NCI-H1417 (cell line): Measurements from ENCODE around the gene MYOM3.

Experiments used
- DNase-seq, 3 experiments: peaks; one replicate each; lab custom pipeline; 2025; lab: John Stamatoyannopoulos, UW

The MYOM3 gene

DNA sequence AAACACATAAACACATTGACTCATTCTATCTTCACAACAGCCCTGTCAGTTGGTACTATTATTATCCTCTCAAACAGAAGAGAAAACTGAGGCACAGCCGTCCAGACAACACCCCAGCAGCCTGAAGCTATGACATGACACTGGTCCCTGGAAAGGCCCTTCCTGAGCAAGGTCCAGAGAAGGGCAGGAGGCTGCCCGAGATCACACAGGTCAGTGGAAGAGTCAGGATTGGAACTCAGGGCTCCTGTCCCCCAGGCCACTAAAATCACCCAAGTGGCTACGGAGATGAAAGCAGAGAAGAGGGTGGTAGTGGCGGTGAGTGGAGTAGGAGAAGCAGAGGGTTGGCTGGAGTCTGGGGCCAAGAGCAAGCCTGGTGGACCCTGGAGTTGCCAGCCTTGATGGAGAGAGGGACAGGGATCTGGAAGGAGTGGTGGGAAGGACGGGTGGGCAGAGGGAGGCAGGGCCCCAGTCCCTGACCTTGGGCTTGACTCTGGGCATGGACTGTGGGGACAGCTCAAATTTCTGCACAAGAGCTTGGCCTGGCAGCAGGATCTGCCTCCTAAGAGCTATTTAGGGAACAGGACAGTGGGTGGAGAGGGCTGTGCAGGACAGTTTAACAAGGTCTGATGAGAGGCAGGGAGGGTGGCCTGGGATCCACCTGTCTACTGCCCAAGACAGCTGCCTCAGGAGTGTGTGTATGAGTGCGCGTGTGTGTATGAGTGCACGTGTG, 15.8 kb downstream of the MYOM3 start:
- DNase-seq = no peak

DNA sequence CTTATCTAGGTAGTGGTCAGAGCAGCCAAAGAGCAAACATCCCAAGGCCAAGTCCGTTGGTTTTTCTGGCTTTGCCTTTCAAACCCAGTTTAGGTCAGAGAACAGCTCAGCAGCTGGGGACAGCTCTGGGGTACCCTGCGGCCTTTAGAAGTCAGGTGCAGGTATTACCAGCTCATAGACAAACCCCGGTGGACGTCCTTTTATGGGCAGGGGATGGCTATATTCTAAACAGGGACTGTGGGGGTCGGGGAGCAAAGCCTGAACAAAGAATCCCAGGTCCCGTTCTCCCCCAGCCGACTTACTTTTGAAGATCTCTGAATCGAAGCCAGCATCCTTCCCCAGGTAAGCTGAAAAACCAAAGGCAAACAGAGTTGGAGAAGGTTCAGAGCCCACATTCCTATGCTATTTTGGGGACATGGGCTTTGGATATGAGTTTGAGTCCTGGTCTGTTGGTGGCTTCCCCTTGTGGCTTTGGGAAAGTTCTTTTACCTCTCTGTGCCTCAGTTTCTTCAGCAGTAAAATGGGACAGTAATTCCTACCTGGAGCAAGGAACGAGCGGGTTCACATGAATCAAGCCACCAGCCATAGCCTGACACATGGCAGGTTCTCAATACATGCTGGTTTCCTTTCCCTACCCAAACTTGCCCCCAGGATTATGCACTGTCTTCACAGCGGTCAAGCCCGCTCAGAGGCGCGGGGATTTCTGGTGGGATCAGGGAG, 16.6 kb downstream of the MYOM3 start:
- no peak for DNase-seq

DNA sequence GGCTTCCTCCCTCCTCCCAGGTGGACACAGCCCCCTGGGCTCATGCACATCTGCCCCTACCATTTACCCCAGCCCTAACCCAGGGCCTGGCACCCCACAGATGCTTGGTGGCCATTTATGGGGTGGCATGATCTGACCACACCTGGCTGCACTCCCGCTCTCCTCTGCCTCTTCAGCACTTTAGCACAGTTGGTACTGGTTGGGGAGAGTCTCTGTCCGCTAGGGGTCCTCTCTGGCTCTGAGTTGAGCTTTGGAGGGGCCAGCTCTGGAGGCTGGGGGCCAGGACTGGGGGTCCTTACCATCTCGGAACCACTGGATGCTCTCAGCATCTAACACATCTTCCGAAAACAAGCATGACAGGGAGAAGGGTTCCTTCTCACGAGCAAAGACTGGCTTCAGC, 17.4 kb downstream of the MYOM3 start:
- no peak for DNase-seq

DNA sequence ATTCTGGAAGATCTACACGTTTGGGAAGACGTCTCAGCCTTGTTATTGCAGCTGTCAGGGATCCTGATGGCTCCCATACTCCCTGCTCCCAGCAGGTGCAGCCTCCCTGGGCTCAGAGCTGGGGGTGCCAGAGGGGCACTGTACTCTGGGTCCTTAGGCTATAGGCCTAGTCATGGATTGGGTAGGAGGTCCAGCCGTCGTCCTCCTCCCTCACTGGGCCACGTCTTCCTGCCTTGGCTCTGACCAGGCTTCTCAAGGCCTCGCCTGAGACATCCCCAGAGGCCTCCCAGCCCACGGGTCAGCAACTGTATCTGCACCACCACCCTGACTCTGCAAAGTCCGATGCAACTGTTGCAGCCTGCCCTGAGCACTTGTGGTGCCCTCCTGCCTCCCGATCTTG, 18.2 kb downstream of the MYOM3 start:
- no peak for DNase-seq

DNA sequence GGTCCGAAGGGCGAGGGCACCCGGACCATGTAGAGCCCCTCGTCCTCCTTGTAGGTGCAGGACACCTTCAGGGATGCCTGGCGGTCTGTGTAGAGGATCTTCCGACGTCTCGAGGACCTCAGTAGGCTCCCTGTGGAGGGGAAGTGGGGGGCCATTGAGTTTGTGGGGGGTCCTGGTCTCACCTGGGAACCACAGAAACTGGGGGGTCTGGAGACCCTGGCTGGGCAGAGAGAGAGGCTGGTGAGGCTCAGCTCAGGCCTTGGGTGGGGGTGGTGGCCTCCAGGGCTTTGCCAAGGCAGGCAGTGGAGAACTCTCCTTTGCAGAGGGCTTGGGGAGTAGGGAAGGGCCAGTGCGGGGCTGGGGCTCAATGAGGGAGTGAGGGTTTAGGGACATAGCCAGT, 19.0 kb downstream of the MYOM3 start:
- DNase-seq = no peak

DNA sequence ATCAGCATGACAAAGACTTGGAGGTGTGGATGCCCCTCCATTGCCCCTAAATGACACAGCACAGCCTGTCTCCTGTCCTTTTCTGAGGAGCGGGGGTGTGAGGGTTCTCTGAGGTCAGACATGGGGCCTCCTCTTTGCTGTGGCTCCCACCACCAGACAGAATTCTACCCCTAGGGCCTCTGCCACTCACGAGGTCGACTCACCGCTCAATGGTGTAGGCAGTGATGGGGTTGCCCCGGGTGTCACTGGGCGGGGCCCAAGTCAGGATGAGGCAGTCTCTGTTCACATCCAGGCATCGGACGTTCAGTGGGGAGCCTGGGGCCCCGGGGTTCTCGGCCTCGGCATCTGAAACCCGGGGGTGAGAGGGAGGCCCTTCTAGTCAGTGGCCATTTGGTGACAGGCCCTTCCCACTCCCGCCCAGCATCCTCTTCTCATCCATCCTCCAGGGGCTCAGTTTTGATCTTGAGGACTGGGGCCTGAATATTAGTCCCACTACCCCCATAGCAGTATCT, 19.9 kb downstream of the MYOM3 start:
- DNase-seq = no peak

DNA sequence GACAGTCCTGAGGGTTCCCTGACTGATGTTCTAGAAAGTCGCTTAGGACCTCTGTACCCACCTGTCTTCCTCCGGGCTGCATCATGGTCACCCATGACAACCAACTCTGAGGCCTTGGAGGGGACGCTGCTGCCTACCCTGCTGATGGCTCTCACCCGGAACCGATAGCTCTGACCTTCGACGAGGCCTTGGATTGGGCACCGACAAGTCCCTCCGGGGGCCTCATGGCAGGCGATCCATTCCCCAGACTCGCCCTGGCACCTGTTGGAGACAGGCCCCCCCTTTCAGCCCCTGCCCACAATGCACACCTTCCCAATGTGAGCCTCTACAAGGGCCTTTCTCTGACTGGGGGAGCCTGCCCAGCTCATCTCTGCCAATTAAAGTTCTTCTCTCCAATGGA, 21.2 kb downstream of the MYOM3 start:
- no peak for DNase-seq

DNA sequence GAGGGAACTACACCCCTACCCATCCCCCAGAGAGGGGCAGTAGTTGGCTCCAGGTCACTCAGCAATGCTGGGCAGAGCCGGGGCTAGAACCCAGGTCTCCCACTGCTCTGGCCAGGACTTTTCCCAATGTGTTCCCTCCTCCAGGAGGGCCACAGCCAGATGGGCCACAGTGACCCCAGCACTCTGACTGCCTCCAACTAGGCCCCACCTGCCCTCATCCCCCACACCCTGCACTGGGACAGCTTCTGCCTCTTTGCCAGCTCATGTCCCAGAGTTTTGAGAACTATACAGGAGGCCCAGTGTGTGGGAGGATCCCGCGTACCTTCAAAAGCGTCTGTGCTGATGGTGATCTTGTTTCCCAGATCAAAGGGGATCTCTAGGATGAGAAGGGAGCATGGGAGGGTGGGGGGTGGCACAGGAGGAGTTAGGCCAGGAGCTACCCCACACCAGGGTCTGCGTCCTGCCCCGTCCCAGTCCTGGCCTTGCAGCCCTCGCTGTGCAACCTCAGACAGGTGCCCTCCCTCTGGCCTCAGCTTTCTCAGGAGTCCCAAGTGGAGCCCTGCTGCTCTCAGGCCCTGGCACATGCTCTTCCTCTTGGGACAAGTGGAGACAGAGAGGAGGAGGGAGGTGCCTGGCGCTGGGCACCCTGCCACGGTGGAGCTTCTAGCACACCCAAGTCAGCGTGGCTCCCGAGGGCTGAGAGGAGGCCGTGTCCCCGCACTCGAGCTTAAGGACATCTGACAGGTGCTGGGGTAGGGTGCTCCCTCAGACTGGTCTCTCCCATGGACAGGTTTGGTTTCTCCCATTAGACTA, 22.0 kb downstream of the MYOM3 start:
- DNase-seq = no peak

DNA sequence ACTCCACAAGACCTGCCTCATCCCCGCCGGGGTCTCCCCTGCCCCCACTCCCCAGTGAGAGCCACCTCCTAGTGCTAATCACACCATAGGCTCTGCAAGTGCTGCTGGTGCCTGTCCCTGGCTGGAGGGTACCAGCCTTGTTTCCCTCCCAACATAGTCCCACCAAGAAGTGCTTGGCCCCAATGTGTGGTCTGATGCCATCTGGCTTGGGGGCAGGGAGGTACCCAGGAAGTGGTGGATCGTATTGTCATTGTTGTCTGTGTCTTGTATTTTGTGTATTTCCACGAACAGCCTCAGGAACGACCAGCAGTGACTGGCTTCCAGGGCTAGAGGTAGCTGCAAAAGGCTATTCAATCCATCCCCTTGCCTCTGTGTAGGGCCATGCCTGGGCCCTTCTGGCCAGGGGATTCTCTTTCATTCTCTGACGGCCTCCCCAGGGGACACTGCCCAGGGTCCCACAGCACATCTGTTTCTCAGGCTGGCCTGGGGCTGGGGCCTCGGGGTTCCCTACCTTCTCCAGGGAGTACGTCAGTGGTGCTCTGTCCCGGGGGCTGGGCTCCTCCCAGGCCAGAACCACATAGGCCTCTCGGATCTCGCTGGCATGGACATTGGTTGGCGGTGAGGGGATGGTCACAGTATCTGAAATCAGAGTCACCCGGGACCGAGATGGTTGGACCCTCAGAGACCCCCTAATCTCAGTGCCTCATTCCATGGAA, 22.8 kb downstream of the MYOM3 start:
- DNase-seq = no peak

DNA sequence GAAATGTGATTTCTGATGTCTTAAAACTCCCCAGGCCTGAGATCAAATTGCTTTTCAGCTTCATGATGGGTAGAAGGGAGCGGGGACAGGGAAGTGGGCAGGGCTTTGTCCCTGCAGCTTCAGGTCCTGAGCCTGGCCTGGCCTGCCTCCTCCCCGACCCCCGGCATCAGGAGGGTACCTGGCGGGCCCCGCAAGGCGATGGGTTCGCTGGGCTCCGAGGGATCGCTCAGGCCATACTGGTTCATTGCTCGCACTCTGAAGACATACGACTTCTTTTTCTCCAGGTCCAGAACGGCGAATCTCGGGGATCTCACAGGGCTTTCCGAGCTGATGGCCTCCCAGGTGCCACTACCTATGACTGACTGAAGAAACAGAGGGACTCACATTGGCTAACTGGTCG, 25.5 kb downstream of the MYOM3 start:
- no peak for DNase-seq

DNA sequence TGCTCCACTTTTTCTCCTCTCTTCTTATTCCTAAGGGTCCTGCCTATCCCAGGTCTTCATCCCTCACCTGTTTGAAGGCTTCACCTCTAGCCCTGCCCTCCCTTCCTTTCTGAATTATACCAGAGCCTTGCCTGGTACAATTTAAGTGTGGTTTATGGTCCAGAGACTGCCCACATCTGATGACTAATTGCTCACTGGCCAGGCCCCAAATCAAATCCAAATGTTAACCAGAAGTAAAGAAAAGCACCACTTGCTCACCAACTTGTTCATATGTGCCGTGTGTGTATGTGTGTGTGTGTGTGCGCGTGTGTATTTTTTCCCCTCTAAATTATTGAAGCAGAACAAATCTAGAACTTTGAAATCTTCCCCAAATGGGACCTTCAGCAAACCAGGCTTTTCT, 26.4 kb downstream of the MYOM3 start:
- DNase-seq = no peak

DNA sequence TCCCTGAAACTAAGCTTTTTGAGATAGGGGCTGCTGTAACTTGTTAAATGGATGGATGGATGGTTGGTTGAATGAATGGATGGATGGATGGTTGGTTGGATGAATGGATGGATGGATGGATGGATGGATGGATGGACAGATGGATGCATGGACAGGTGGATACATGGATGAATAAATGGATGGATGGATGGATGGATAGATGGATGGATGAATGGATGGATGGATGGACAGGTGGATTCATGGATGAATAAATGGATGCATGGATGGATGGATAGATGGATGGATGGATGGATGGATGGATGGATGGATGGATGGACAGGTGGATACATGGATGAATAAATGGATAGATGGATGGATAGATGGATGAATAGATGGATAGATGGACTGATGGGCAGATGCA, 26.9 kb downstream of the MYOM3 start:
- DNase-seq = no peak

DNA sequence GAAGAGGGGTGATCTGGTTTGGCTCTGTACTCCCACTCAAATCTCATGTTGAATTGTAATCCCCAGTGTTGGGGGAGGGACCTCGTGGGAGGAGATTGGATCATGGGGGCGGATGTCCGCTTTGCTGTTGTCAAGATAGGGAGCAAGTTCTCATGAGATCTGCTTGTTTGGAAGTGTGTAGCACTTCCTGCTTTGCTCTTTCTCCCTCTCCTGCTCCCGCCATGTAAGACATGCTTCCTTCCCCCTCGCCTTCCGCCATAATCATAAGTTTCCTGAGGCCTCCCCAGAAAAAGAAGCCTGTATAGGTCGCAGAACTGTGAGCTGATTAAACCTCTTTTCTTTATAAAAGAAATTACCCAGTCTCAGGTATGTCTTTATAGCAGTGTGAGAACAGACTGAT, 27.9 kb downstream of the MYOM3 start:
- DNase-seq = no peak

DNA sequence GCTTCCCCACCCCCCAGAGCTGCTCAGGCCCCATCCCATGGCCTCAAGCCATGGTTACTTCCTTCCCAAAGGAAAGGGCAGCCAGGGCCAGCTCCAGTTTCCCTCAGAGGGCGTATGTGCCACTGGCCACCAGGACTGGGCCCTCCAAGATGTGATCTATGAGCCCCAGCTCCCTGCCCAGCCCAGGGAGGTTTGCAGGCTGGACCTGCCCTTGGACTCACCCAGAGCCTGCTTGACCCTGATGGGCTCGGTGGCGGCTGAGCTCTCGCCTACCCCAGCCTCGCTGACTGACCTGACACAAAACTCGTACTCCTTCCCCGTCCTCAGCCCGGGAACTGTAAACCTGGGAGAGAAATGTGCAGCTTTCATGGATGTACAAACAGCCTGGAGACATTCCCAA, 29.6 kb downstream of the MYOM3 start:
- no peak for DNase-seq

DNA sequence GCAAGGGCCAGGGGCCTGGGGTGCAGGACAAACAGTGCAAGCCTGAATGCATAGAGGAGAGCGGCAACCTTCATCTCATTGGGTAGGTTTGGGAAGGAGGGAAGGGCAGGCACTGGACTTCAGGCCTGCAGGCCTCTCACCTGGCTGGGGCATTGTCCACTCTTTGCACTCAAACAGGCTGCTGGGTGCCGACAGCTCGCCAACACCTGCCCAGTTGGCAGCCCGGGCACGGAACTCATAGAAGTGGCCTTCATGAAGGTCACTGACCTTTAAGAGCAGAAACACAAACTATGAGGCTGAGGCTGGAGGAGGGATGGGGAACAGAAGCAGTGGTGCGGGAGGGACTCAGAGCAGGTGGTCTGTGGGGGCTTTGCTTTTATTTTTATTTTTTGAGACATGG, 30.7 kb downstream of the MYOM3 start:
- no peak for DNase-seq

DNA sequence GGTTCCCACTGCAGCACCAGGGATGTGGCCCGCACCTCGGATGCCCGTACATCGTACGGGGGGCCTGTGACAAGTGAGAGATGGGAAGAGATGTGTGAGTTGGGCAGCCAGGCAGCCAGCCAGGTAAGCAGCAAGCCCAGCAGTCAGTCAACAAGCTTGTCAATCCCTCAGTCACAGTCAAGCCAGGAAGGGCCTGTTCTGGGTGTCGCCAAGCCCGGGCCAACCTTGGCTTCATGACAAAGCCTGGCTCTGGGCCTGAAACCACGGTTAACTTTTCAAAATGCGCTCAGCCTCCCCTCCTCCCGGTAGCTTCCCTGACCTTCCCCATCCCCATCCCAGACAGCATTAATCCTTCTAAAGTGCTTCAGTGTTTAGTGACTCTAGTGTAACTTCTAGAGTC, 31.8 kb downstream of the MYOM3 start:
- DNase-seq = no peak

DNA sequence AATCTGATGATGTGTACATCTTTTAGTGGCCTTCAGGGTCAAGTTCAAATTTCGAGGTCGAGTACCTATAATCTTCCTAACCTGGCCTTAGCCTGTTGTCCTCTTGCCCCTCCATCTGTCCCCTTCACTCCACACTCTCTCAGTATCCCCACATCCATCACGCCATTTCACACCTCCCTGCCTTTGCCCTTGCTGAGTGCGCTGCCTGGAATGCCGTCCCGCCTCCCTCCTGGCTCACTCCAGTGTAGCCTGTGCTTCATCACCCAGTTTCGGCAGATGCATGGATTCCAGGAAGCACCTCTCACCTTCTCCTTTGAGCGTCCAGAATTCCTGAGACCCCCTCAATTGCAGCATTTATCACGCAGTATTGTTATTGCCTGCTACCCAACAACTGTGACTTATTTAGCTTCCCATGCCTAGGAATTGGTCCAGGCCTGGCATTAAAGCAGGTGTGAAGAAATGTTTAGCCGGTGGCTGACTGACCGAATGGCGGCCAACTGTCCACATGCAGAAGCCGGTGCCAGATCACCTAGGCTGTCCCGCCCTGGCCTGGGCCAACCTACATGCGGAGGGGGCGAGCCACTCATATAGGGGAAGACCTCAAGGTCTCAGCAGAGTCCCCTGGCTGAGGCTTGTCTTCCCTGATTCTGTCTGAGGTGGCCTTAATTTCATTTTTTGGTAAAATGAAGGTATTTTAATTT, 34.5 kb downstream of the MYOM3 start:
- no peak for DNase-seq

DNA sequence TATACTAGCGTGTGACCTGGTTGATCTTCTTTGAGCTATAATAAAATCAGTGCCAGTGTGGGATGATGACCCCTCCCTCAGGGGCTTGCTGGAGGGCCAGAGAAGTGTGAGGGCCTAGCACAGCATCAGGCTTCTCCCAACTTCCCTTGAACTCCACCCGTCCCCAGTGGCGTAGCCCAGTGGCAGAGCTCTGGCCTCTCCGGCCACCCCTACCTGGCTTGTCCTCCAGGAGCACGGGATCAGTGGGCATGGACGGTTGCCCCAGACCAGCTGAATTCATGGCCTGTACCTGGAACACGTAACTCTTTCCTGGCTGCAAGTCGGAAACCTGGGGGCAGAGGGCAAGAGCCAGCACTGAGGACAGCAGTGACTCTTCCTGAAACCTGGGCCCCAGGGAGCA, 36.0 kb downstream of the MYOM3 start:
- DNase-seq = no peak

DNA sequence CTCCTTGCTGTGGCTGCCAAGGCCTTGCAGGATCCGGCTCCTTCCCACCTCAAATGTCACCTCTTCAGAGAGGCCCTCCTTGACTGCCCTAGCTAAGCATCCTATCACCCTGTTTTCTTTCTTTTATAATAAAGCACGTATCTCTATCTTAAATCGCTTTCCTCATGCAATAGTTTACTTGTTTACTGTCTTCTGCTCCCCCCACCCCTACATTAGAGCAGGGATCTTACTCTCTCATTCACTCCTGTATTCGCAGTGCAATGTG, 36.4 kb downstream of the MYOM3 start:
- no peak for DNase-seq

DNA sequence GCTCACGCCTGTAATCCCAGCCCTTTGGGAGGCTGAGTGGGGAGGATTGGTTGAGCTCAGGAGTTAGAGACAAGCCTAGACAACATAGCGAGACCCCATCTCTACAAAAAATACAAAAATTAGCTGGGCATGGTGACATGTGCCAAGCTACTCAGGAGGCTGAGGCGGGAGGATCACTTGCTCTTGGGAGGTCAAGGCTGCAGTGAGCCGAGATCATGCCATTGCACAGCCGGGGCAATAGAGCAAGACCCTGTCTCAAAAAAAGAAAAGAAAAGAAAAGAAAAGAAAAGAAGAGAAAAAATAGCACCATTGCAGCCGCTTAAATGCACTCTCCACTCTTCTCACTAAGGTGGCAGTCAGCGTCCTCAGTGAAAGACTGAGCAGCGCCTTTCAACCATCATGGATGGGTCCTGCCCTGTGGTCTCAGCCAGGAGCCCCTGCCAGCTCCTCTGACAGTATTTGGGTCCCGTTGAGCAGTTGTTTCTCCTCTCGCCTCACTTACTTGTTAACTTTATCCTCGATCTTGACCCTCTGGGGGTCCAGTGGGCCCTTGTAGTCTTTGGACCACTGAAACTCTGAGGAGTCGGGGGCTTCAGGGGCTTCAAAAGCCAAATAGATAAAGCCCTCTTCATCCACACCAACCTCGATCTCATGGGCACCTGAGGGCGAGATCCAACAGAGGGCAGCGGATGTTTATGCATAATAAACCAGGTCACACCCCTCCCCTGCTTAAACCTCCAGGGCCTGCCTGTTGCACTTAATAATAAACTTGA, 36.9 kb downstream of the MYOM3 start:
- DNase-seq = no peak

DNA sequence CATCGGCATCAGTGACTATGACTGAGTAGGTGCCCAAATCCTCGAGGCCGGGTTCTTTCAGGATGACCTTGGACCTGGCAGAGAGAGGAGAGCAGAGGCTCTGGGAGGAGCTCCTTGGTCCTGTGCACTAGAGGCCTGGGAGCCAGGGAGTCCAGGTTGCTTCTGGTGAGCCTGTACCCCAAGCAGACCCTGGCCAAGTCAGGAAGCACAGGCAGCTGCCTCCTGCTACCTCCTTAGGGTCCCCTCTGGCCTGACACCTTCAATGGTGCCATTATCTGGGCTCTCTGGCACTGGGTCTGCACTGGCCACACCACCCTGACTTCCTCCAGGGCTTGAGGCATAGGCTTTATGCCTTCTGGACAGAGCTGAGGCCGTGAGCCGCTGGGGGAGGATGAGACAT, 37.7 kb downstream of the MYOM3 start:
- no peak for DNase-seq
